ENCODE results near the gene TNFRSF4. TPM values are rescaled to one million over a fixed set of nuclear protein-coding genes. Genes with fewer than 3 reads are reported as not detected.

The TNFRSF4 gene
- total and polyA plus RNA-seq, 4 donors, result 0.08 to 0.35 (median 0.15) TPM; not detected in 1

DNA sequence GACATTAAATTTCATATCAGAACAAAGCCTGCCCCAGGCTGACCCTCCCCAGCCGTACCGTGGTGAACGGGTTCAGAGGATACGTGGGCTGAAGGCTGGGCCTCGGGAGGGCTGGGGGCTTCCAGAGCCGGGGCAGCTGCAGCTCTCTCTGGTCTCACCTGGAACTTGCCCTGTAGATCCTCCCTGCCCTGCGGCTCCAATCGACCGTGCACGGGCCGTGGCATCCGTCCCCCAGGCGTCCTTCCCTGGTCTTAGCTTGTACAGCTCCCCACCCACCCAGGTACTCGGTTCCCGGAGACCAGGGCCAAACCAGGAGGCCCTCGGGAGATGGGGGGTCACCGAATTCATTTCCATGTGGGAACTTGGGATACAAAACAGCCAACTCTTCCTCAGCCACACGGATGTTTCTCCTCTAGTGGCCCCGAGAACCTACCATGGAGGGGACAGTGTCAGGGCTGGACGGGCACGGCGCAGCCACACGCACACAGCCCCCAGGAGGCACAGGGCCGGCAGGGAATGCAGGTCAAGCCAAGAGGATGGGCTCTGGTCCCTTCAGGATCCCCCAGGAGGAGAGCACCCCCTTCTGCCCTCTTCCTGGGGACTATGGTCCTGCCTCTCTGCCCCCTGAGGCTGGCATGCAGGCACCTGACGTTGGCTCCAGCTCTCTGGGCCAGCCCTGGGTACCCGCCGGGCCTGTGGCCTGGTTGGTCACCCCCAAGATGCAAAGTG is 21.2 kb upstream of the TNFRSF4 start (continued):
- TF ChIP-seq, protein P1, sequence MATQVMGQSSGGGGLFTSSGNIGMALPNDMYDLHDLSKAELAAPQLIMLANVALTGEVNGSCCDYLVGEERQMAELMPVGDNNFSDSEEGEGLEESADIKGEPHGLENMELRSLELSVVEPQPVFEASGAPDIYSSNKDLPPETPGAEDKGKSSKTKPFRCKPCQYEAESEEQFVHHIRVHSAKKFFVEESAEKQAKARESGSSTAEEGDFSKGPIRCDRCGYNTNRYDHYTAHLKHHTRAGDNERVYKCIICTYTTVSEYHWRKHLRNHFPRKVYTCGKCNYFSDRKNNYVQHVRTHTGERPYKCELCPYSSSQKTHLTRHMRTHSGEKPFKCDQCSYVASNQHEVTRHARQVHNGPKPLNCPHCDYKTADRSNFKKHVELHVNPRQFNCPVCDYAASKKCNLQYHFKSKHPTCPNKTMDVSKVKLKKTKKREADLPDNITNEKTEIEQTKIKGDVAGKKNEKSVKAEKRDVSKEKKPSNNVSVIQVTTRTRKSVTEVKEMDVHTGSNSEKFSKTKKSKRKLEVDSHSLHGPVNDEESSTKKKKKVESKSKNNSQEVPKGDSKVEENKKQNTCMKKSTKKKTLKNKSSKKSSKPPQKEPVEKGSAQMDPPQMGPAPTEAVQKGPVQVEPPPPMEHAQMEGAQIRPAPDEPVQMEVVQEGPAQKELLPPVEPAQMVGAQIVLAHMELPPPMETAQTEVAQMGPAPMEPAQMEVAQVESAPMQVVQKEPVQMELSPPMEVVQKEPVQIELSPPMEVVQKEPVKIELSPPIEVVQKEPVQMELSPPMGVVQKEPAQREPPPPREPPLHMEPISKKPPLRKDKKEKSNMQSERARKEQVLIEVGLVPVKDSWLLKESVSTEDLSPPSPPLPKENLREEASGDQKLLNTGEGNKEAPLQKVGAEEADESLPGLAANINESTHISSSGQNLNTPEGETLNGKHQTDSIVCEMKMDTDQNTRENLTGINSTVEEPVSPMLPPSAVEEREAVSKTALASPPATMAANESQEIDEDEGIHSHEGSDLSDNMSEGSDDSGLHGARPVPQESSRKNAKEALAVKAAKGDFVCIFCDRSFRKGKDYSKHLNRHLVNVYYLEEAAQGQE (IDR thresholded peaks at IDR 0.05), result no peak

DNA sequence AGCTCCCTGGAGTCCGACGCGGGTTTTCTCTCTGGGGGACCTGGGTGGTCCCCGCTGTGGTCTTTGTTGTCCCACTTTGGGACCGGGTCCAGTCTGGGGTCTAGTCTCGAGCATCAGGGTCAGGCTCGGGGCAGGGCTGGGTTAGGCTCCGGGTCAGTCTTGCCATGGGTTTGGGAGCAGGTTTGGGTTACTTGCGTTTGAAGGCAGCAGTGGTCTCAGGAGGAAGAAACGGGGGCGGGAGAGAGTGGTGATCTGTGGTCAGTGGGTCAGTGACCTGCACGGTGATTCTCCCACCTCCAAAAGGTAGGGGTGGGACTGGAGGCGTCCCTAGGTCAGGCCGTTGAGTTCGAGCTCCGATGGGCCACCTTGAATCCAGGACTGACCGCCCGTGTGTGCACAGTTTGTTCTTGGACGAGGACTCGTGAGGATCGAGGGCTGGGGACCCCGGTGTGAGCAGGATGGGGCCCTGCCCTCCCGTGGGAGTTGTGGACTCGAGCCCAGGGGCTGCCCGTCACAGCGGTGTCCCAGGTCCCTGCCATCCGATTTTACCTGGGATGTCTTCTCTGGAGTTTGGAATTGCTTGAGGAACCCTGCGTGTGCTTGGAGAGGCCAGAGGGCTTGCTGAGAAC is 20.3 kb upstream of the TNFRSF4 start:
- WGBS, result 97% methylated on average over 28 of the region's 28 CpGs
- Histone ChIP-seq H3K36me3 (ENCODE audit: control insufficient read depth in 4 of 4, insufficient read depth in 3 of 4, low read depth in 1 of 4, low read length in 3 of 4) (no peaks in the 10 kb centered on the region), H3K9me3 (ENCODE audit: control insufficient read depth in 4 of 4, low read length in 3 of 4) (no peaks in the 10 kb centered on the region), H3K4me1 (ENCODE audit: control insufficient read depth in 4 of 4, insufficient read depth in 4 of 4, low read length in 3 of 4) (peaks cover 16 to 41% (median 29%) of the 10 kb centered on the region in 4 donors), H3K4me3 (ENCODE audit: low read depth in 1 of 3, low read length in 3 of 3) (no peak overlapping the region), H3K27ac (ENCODE audit: low read depth in 1 of 2, low read length in 2 of 2) (no peak overlapping the region), H3K9ac (ENCODE audit: low read depth in 1 of 2, low read length in 2 of 2) (no peak overlapping the region), H3K27me3 (ENCODE audit: control insufficient read depth in 4 of 4, insufficient read depth in 4 of 4, low read length in 3 of 4) (no peaks in the 10 kb centered on the region)
- DNase-seq (ENCODE audit: low spot score), result no peak
- TF ChIP-seq SP1 (IDR thresholded peaks at IDR 0.05) (no peak), GABPA (IDR thresholded peaks at IDR 0.05 in 1 of 2, conservative IDR thresholded peaks at IDR 0.05 in 1 of 2) (no peak), YY1 (IDR thresholded peaks at IDR 0.05) (no peak), EGR1 (IDR thresholded peaks at IDR 0.05; ENCODE audit: low read depth in 2 of 2) (no peak), RAD21 (IDR thresholded peaks at IDR 0.05) (no peak), HNF4A (conservative IDR thresholded peaks at IDR 0.05) (no peak), FOXA1 (IDR thresholded peaks at IDR 0.05) (no peak), RXRA (IDR thresholded peaks at IDR 0.05) (no peak), JUND (IDR thresholded peaks at IDR 0.05) (no peak), HNF4G (IDR thresholded peaks at IDR 0.05) (no peak), TAF1 (conservative IDR thresholded peaks at IDR 0.05) (no peak)
- TF ChIP-seq, protein P1 (IDR thresholded peaks at IDR 0.05), result no peak
- TF ChIP-seq, protein P2, sequence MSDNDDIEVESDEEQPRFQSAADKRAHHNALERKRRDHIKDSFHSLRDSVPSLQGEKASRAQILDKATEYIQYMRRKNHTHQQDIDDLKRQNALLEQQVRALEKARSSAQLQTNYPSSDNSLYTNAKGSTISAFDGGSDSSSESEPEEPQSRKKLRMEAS (IDR thresholded peaks at IDR 0.05), result no peak
- TF ChIP-seq, protein P3, sequence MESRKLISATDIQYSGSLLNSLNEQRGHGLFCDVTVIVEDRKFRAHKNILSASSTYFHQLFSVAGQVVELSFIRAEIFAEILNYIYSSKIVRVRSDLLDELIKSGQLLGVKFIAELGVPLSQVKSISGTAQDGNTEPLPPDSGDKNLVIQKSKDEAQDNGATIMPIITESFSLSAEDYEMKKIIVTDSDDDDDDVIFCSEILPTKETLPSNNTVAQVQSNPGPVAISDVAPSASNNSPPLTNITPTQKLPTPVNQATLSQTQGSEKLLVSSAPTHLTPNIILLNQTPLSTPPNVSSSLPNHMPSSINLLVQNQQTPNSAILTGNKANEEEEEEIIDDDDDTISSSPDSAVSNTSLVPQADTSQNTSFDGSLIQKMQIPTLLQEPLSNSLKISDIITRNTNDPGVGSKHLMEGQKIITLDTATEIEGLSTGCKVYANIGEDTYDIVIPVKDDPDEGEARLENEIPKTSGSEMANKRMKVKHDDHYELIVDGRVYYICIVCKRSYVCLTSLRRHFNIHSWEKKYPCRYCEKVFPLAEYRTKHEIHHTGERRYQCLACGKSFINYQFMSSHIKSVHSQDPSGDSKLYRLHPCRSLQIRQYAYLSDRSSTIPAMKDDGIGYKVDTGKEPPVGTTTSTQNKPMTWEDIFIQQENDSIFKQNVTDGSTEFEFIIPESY (IDR thresholded peaks at IDR 0.05), result no peak
